Loucy (cell line): Measurements from ENCODE around the gene KCNK1.

Source experiments
- H2AFZ ChIP-seq: fragments of 200-600 bp; sonication (generic); 2 replicates; pipeline ENCODE4 v1.6.0; 2016; ENCODE audit warnings: antibody characterized with exemption, mild to moderate bottlenecking, low read length, moderate library complexity
- H3F3A ChIP-seq: fragments of 200-600 bp; 2 replicates; pipeline ENCODE4 v1.6.0; 2016; ENCODE audit warnings: antibody characterized with exemption, low read depth, mild to moderate bottlenecking
- H3K27me3 ChIP-seq: fragments of 200-600 bp; sonication (generic); 2 replicates; pipeline ENCODE4 v1.6.1; 2014; ENCODE audit warnings: low read length, mild to moderate bottlenecking; ENCODE audit not compliant: insufficient read depth, poor library complexity, severe bottlenecking
- H3K36me3 ChIP-seq: fragments of 200-600 bp; sonication (generic); 2 replicates; pipeline ENCODE4 v1.6.1; 2016; ENCODE audit warnings: low read length; ENCODE audit not compliant: insufficient read depth
- H3K4me1 ChIP-seq: fragments of 200-600 bp; sonication (generic); 2 replicates; pipeline ENCODE4 v1.5.1; 2014; ENCODE audit warnings: low read length, mild to moderate bottlenecking; ENCODE audit not compliant: insufficient read depth, poor library complexity, severe bottlenecking
- H3K4me2 ChIP-seq: fragments of 200-600 bp; sonication (generic); 2 replicates; pipeline ENCODE4 v1.6.0; 2014; ENCODE audit warnings: antibody characterized with exemption, low read length, low read depth, mild to moderate bottlenecking; ENCODE audit not compliant: poor library complexity, severe bottlenecking
- H3K4me3 ChIP-seq: fragments of 200-600 bp; sonication (generic); 2 replicates; pipeline ENCODE4 v1.5.1; 2014; ENCODE audit warnings: low read length, mild to moderate bottlenecking, mixed read lengths; ENCODE audit not compliant: poor library complexity, severe bottlenecking
- H3K79me2 ChIP-seq: fragments of 200-600 bp; sonication (generic); 2 replicates; pipeline ENCODE4 v1.6.1; 2014; ENCODE audit warnings: low read length; ENCODE audit not compliant: insufficient read depth
- H3K9ac ChIP-seq: fragments of 200-600 bp; sonication (generic); 2 replicates; pipeline ENCODE4 v1.6.0; 2014; ENCODE audit warnings: mild to moderate bottlenecking, low read depth, low read length, moderate library complexity; ENCODE audit not compliant: poor library complexity, severe bottlenecking
- H3K9me2 ChIP-seq: fragments of 200-600 bp; sonication (generic); replicated peaks from 2 replicates; pipeline ENCODE4 v1.6.1; 2016; ENCODE audit warnings: low read depth, low read length, mixed read lengths
- H3K9me3 ChIP-seq: fragments of 200-600 bp; sonication (generic); 2 replicates; pipeline ENCODE4 v1.6.1; 2014; ENCODE audit warnings: mild to moderate bottlenecking, antibody characterized with exemption, low read length, low read depth; ENCODE audit not compliant: insufficient read depth
- H4K20me1 ChIP-seq: fragments of 200-600 bp; sonication (generic); 2 replicates; pipeline ENCODE4 v1.6.0; 2014; ENCODE audit warnings: antibody characterized with exemption, low read length, mild to moderate bottlenecking; ENCODE audit not compliant: insufficient read depth, poor library complexity, severe bottlenecking
- CTCF ChIP-seq: fragments of 200-600 bp; sonication (generic); conservative IDR thresholded peaks from 2 replicates; pipeline ENCODE4 v1.5.1; 2014; ENCODE audit warnings: mild to moderate bottlenecking, antibody characterized with exemption, low read length
- EZH2phosphoT487 ChIP-seq: fragments of 200-600 bp; IDR thresholded peaks from 2 replicates; pipeline ENCODE4 v1.6.1; 2018; ENCODE audit warnings: antibody characterized with exemption, mild to moderate bottlenecking, moderate library complexity, borderline replicate concordance

Gene KCNK1

GRCh38 chr1:233629305-233629935 is 15.5 kb downstream of the KCNK1 start:
- H3K4me2 ChIP-seq: no peak overlapping the region
- no peak overlapping the region for H3K9ac ChIP-seq
- H3K4me1 ChIP-seq: no peaks in the 10 kb centered on the region
- H2AFZ ChIP-seq: no peak overlapping the region
- no peaks in the 10 kb centered on the region for H3K9me2 ChIP-seq
- no peak for TF ChIP-seq CTCF
- no peak for TF ChIP-seq EZH2phosphoT487
- no peaks in the 10 kb centered on the region for H3K36me3 ChIP-seq
- H3K27me3 ChIP-seq: no peaks in the 10 kb centered on the region
- no peaks in the 10 kb centered on the region for H3K79me2 ChIP-seq
- no peaks in the 10 kb centered on the region for H3F3A ChIP-seq
- H4K20me1 ChIP-seq: no peaks in the 10 kb centered on the region
- no peaks in the 10 kb centered on the region for H3K9me3 ChIP-seq
- no peak overlapping the region for H3K4me3 ChIP-seq

- Histone ChIP-seq H3K4me3 (no peak overlapping the region), H4K20me1 (no peaks in the 10 kb centered on the region), H3K79me2 (no peaks in the 10 kb centered on the region), H3K36me3 (no peaks in the 10 kb centered on the region), H3K9ac (no peak overlapping the region), H3F3A (no peaks in the 10 kb centered on the region), H3K27me3 (no peaks in the 10 kb centered on the region), H3K9me3 (no peaks in the 10 kb centered on the region), H3K4me2 (no peak overlapping the region), H3K9me2 (no peaks in the 10 kb centered on the region), H2AFZ (no peak overlapping the region), H3K4me1 (no peaks in the 10 kb centered on the region)
- TF ChIP-seq CTCF: no peak
- no peak for TF ChIP-seq EZH2phosphoT487
Measured at GRCh38 chr1:233631810-233632405, 18.0 kb downstream of the KCNK1 start.

GRCh38 chr1:233632436-233632835 is 18.5 kb downstream of the KCNK1 start:
- Histone ChIP-seq H3K9ac (no peak overlapping the region), H3K4me2 (no peak overlapping the region), H3K36me3 (no peaks in the 10 kb centered on the region), H3K9me2 (no peaks in the 10 kb centered on the region), H3K4me1 (no peaks in the 10 kb centered on the region), H3K79me2 (no peaks in the 10 kb centered on the region), H3K27me3 (no peaks in the 10 kb centered on the region), H3K9me3 (no peaks in the 10 kb centered on the region), H3K4me3 (no peak overlapping the region), H4K20me1 (no peaks in the 10 kb centered on the region), H3F3A (no peaks in the 10 kb centered on the region), H2AFZ (no peak overlapping the region)
- TF ChIP-seq CTCF (no peak), EZH2phosphoT487 (no peak)
